Gastroesophageal sphincter (tissue), 4 donors: ENCODE data around the gene SYNDIG1L. TPM values are rescaled to one million over a fixed set of nuclear protein-coding genes. Genes with fewer than 3 reads are reported as not detected.

Source experiments
- ATAC-seq: fragments of 150-250 bp; one replicate; pipeline ENCODE4 v1.9.1; 2016; ENCODE audit warnings: mild to moderate bottlenecking, moderate library complexity
- H3K27ac ChIP-seq, 4 donors: fragments of 200-600 bp; sonication (generic) in 3 of 4; 1 replicate in 3 of 4; 2 replicates in 1 of 4; pipeline ENCODE4 v1.5.1; 2016 to 2019
- H3K27me3 ChIP-seq: fragments of 200-600 bp; sonication (generic); one replicate; pipeline ENCODE4 v1.5.1; 2019
- H3K36me3 ChIP-seq, 2 donors: fragments of 200-600 bp; sonication (generic); one replicate each; pipeline ENCODE4 v1.5.1; 2019; ENCODE audit warnings: control low read depth in 1 of 2
- H3K4me1 ChIP-seq, 3 donors: fragments of 200-600 bp; sonication (generic); 1 replicate in 2 of 3; 2 replicates in 1 of 3; pipeline ENCODE4 v1.5.1; 2016 to 2019; ENCODE audit warnings: control low read depth in 2 of 3
- H3K4me3 ChIP-seq, 2 donors: fragments of 200-600 bp; sonication (generic); one replicate each; pipeline ENCODE4 v1.5.1; 2019; ENCODE audit warnings: mild to moderate bottlenecking in 1 of 2, moderate library complexity in 1 of 2
- H3K9me3 ChIP-seq, 3 donors: fragments of 200-600 bp; sonication (generic); one replicate each; pipeline ENCODE4 v1.5.1; 2017 to 2019; ENCODE audit warnings: control low read depth in 2 of 3
- EP300 ChIP-seq: sonication (generic); formaldehyde crosslinking; IDR thresholded peaks from one replicate; pipeline ENCODE4 v1.6.1; 2017; ENCODE audit warnings: antibody characterized with exemption, mild to moderate bottlenecking
- POLR2A ChIP-seq, 2 donors: fragments of 450-650 bp; IDR thresholded peaks; one replicate each; pipeline ENCODE4 v1.6.1; 2017; ENCODE audit warnings: antibody characterized with exemption in 2 of 2, mild to moderate bottlenecking in 2 of 2, moderate library complexity in 1 of 2
- POLR2AphosphoS5 ChIP-seq: sonication (generic); formaldehyde crosslinking; IDR thresholded peaks from one replicate; pipeline ENCODE4 v1.6.1; 2017; ENCODE audit warnings: antibody characterized with exemption
- WGBS, 2 donors: methylation state at CpG; one replicate each; pipeline ENCODE4 v1.1.5; 2018; ENCODE audit warnings: low coverage in 1 of 2; 5-methylcytosine and 5-hydroxymethylcytosine counted together
- total RNA-seq, 4 donors: library from RNA; depleted of rRNA; stranded (reverse); fragments of >200 nt; gene quantifications; one replicate each; pipeline ENCODE4 v1.1.0, GENCODE V29; 2016
- TF ChIP-seq, protein P1 (sequence below), 4 experiments: fragments of 200-600 bp in 2 of 4; fragments of 450-650 bp in 2 of 4; sonication (generic) in 1 of 4; IDR thresholded peaks; one replicate each; pipeline ENCODE4 v1.5.1; 2017 to 2019; ENCODE audit warnings: antibody characterized with exemption in 4 of 4, mild to moderate bottlenecking in 2 of 4, moderate library complexity in 2 of 4

The SYNDIG1L gene
- total RNA-seq, 4 donors from 2014 or later: 0.20 to 0.47 (median 0.27) TPM; not detected in 1

DNA sequence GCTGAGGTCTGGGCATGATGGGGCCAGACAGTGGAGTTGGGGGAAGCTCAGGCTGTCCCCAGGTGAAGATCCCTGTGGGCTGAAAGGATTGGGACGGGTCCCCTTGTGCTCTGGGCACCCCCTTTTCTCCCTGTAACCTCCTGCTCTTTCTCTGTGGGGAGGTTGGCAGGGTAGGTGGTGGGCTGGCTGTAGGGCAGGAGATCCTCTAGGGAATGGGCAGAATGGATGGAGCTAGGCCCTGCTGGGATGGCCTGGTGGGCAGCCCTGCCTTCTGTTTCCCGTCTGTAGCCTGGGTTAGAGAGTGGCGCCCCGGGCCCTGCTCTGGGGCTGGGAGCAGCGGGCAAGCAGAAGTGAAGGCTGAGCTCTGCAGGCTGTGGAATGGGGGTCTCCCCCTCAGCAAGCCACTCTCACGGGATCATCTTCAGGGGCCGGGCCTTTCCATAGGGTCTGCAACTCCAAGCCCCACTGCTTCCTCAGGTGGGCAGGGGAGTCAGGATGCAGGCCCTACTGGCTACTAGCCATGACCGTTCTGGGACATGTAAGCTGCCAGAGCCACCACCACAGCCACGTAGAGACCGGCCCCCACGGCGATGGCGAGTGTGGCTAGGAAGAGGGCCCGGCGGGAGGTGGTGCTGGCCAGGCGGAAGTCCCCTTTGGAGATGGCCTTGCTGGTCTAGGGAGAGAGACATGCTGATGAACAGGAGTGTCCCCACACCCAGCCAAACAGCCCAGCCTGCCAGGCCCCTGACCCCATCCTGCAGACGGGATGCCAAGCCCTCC, 18.8 kb downstream of the SYNDIG1L start:
- Histone ChIP-seq H3K9me3 (no peaks in the 10 kb centered on the region), H3K27me3 (peaks cover 90% of the 10 kb centered on the region), H3K27ac (no peak overlapping the region), H3K36me3 (no peaks in the 10 kb centered on the region), H3K4me1 (peaks cover 0 to 8% (median 0%) of the 10 kb centered on the region in 3 donors), H3K4me3 (no peak overlapping the region)
- no peak for TF ChIP-seq POLR2A (IDR thresholded peaks at IDR 0.05)
- TF ChIP-seq, protein P1, sequence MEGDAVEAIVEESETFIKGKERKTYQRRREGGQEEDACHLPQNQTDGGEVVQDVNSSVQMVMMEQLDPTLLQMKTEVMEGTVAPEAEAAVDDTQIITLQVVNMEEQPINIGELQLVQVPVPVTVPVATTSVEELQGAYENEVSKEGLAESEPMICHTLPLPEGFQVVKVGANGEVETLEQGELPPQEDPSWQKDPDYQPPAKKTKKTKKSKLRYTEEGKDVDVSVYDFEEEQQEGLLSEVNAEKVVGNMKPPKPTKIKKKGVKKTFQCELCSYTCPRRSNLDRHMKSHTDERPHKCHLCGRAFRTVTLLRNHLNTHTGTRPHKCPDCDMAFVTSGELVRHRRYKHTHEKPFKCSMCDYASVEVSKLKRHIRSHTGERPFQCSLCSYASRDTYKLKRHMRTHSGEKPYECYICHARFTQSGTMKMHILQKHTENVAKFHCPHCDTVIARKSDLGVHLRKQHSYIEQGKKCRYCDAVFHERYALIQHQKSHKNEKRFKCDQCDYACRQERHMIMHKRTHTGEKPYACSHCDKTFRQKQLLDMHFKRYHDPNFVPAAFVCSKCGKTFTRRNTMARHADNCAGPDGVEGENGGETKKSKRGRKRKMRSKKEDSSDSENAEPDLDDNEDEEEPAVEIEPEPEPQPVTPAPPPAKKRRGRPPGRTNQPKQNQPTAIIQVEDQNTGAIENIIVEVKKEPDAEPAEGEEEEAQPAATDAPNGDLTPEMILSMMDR (IDR thresholded peaks at IDR 0.05): no peak
- TF ChIP-seq POLR2AphosphoS5: no peak
- TF ChIP-seq EP300: no peak
- 60% methylated on average over 1 of the region's 17 CpGs; no CpG with 5 or more reads in 1 of the 2 donors for WGBS, 2 donors
- no peak for ATAC-seq

DNA sequence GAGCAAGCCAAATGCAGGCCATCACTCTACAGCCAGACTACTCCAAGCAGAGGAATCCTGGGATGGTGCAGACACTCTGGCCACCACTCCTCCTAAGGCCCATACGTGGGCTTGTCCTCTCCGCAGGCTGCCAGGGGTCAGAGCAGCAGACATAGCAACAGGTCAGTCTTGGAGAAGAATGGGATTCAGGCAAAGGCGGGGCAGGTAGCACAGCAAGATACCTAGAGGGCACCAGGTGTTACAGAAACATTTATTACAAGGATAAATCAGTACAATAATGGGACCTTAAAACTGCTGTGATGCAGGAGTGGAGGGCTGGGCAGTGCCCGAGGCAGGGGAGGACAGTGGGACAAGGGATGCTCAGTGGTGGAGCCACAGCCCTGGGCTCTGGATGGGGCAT, 20.3 kb downstream of the SYNDIG1L start:
- TF ChIP-seq POLR2A (IDR thresholded peaks at IDR 0.05): no peak
- TF ChIP-seq POLR2AphosphoS5: no peak
- TF ChIP-seq EP300: no peak
- Histone ChIP-seq H3K4me1 (peaks cover 0 to 23% (median 9%) of the 10 kb centered on the region in 3 donors), H3K27ac (no peak overlapping the region), H3K9me3 (no peaks in the 10 kb centered on the region), H3K27me3 (peaks cover 91% of the 10 kb centered on the region), H3K36me3 (no peaks in the 10 kb centered on the region), H3K4me3 (no peak overlapping the region)
- WGBS, 2 donors: 75% methylated on average over 1 of the region's 4 CpGs; no CpG with 5 or more reads in 1 of the 2 donors
- ATAC-seq: no peak

DNA sequence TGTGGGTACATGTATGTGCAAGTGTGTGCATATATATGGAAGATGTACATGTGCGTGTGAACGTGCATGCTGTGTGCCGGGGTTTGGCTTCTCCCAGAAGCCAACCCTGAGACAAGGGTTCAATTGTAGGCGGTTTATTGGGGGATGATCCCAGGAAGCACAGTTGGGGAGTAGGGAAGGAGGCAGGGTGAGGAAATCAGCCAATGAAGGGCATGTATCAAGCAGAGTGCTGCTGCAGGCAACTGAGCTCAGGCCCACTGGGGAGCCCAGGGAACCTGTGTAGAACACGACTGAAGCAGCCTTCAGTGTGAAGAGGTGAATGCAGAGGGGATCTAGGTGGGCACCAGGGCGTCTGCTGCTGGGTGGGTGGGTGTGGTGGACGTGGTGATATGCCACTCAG, 21.6 kb downstream of the SYNDIG1L start:
- 79 to 86% methylated on average over 4 to 5 of the region's 7 CpGs for WGBS, 2 donors
- TF ChIP-seq EP300: no peak
- TF ChIP-seq POLR2AphosphoS5: no peak
- no peak for TF ChIP-seq POLR2A (IDR thresholded peaks at IDR 0.05)
- no peaks in the 10 kb centered on the region for H3K36me3 ChIP-seq
- no peaks in the 10 kb centered on the region for H3K9me3 ChIP-seq
- no peak for ATAC-seq
- H3K4me1 ChIP-seq: peaks cover 0 to 23% (median 9%) of the 10 kb centered on the region in 3 donors
- no peak overlapping the region for H3K4me3 ChIP-seq
- H3K27ac ChIP-seq: no peak overlapping the region
- peaks cover 82% of the 10 kb centered on the region for H3K27me3 ChIP-seq

DNA sequence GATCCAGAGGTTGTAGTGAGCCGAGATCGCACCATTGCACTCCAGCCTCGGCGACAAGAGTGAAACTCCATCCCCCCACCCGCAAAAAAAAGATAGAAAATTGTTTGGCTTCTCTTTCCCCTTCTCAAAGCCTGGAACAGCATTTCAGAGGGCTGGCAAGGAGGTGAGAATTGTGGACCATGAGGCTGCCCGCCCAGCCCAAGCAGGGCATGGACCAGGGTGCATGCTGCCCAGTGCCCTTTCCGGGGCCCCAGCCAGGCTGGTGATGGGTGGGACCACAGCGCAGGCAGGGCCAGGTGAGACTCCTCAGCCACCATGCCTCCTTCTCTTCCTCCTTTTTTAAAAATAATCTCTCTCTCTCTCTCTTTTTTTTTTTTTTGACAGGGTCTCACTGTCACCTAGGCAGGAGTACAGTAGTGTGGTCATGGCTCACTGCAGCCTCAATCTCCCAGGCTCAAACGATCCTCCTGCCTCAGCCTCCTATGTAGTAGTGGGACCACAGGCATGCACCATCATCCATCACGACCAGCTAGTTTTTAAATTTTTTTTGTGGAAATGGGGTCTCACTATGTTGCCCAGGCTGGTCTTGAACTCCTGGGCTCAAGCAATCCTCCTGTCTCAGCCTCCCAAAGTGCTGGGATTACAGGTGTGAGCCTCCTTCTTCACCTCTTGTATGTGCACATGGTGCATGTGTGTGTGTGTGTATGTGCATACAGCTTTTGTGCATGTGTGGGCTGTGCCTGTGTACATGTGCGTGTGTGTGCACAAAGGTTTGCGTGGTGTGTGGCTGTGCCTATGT, 22.2 kb downstream of the SYNDIG1L start:
- Histone ChIP-seq H3K4me3 (no peak overlapping the region), H3K4me1 (peaks cover 0 to 23% (median 9%) of the 10 kb centered on the region in 3 donors), H3K36me3 (no peaks in the 10 kb centered on the region), H3K9me3 (no peaks in the 10 kb centered on the region), H3K27me3 (peaks cover 80% of the 10 kb centered on the region), H3K27ac (no peak overlapping the region)
- WGBS, 2 donors: 83 to 85% methylated on average over 7 to 8 of the region's 12 CpGs
- no peak for ATAC-seq
- no peak for TF ChIP-seq POLR2AphosphoS5
- TF ChIP-seq, protein P1 (IDR thresholded peaks at IDR 0.05): no peak
- no peak for TF ChIP-seq POLR2A (IDR thresholded peaks at IDR 0.05)
- no peak for TF ChIP-seq EP300

DNA sequence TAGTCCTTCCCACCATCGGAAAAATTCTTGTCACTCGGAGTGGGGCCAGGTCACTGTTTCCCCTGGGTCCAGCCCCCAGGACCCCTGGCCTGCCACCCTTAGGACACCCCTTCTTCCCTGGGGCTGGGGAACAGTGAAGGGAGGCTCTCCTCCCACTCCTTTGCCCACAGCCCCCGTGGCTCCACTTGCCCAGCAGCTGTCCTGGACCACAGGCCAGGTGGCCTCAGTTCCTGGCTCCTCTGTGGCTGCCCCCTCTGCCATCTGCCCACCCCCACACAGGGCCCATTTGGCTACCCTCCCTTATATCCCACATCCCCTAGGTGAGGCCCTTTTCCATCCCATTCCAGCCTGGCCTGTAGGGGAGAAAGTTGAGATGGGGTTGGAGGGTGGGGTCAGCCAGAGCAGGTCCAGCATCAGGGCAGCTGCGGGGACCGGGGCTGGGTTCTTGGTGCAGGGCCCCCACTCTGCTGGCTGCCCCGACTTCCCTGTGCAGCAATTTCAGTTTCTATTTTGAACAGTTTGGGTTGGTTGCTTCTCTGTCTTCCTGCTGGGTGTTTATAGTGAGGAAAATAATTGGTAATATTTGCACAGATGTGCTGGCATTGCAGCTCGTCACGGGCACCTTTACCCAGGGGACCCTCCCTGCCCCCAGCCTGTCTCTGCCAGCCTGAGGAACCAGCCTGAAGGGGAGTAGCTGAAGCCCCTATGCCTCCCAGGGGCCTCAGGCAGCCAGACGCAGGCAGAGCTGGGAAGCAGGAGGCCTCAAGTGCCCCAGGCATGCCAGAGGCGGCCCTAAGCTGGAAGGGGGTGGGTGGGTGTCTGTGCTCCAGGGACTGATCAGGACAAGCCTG, 23.4 kb downstream of the SYNDIG1L start:
- Histone ChIP-seq H3K27me3 (peaks cover 81% of the 10 kb centered on the region), H3K36me3 (no peaks in the 10 kb centered on the region), H3K4me3 (no peak overlapping the region), H3K9me3 (no peaks in the 10 kb centered on the region), H3K27ac (no peak overlapping the region), H3K4me1 (peaks cover 0 to 23% (median 9%) of the 10 kb centered on the region in 3 donors)
- TF ChIP-seq POLR2A (IDR thresholded peaks at IDR 0.05) (no peak), POLR2AphosphoS5 (no peak), EP300 (no peak)
- TF ChIP-seq, protein P1 (IDR thresholded peaks at IDR 0.05): no peak
- ATAC-seq: no peak
- 45 to 50% methylated on average over 3 to 4 of the region's 10 CpGs for WGBS, 2 donors
